Fibroblast of lung (primary cell): ENCODE measurements around the gene SMIM5. TPM values are rescaled to one million over a fixed set of nuclear protein-coding genes. Genes with fewer than 3 reads are reported as not detected.
A peak's percentile ranks its signal among the peaks of the same experiment; 100 is the strongest.

Experiments
- DNase-seq, 2 donors: peaks; one replicate each; pipeline versions ENCODE4 v3.0.0 to v3.0.0-alpha.2; 2010; ENCODE audit warnings: low read depth in 2 of 2
- H2AFZ ChIP-seq: 2 replicates; pipeline ENCODE4 v1.5.1; 2012; ENCODE audit warnings: low read length, control low read depth, inconsistent platforms
- H3K27ac ChIP-seq: 2 replicates; pipeline ENCODE4 v1.5.1; 2011; ENCODE audit warnings: low read length, control low read depth; ENCODE audit not compliant: insufficient read depth
- H3K27me3 ChIP-seq: 2 replicates; pipeline ENCODE4 v1.5.1; 2011; ENCODE audit warnings: mild to moderate bottlenecking, low read length; ENCODE audit not compliant: control insufficient read depth, insufficient read depth
- H3K36me3 ChIP-seq: 2 replicates; pipeline ENCODE4 v1.5.1; 2011; ENCODE audit warnings: low read length; ENCODE audit not compliant: control insufficient read depth, insufficient read depth
- H3K4me1 ChIP-seq: 2 replicates; pipeline ENCODE4 v1.5.1; 2011; ENCODE audit warnings: low read length; ENCODE audit not compliant: control insufficient read depth, insufficient read depth; ENCODE audit errors: extremely low read depth
- H3K4me2 ChIP-seq: 2 replicates; pipeline ENCODE4 v1.5.1; 2011; ENCODE audit warnings: low read length, control low read depth; ENCODE audit not compliant: insufficient read depth; ENCODE audit errors: extremely low read depth
- H3K4me3 ChIP-seq, 4 experiments: fragments of 200-600 bp in 1 of 4; sonication (generic) in 1 of 4; replicated peaks in 1 of 4; 2 replicates each; pipeline ENCODE4 v1.5.1; 2011 to 2016; ENCODE audit warnings: low read length in 4 of 4, low read depth in 3 of 4, mild to moderate bottlenecking in 3 of 4, control low read depth in 2 of 4, inconsistent platforms in 1 of 4, mixed read lengths in 1 of 4; ENCODE audit not compliant: insufficient read depth in 1 of 4; ENCODE audit errors: control extremely low read depth in 1 of 4
- H3K79me2 ChIP-seq: 2 replicates; pipeline ENCODE4 v1.5.1; 2012; ENCODE audit warnings: mild to moderate bottlenecking, low read length, inconsistent platforms; ENCODE audit not compliant: control insufficient read depth, insufficient read depth
- H3K9ac ChIP-seq: 2 replicates; pipeline ENCODE4 v1.5.1; 2011; ENCODE audit warnings: mild to moderate bottlenecking, low read length, control low read depth; ENCODE audit not compliant: insufficient read depth
- H3K9me3 ChIP-seq: 2 replicates; pipeline ENCODE4 v1.5.1; 2012; ENCODE audit warnings: low read depth, low read length; ENCODE audit not compliant: control insufficient read depth, insufficient read depth
- H4K20me1 ChIP-seq: 2 replicates; pipeline ENCODE4 v1.5.1; 2011; ENCODE audit warnings: low read length; ENCODE audit not compliant: control insufficient read depth, insufficient read depth; ENCODE audit errors: extremely low read depth
- EZH2 ChIP-seq: IDR thresholded peaks from 2 replicates; pipeline ENCODE4 v1.5.1; 2012; ENCODE audit warnings: low read length, control low read depth, mild to moderate bottlenecking; ENCODE audit errors: missing control alignments
- polyA plus RNA-seq, 2 donors: library from polyadenylated mRNA; depleted of rRNA in 1 of 2; stranded (reverse) in 1 of 2; unstranded in 1 of 2; fragments of >200 nt; gene quantifications; 2 replicates each; pipeline ENCODE4 v1.2.1, GENCODE V29; 2011 to 2012; ENCODE audit warnings: missing spikeins in 1 of 2
- total RNA-seq: library from RNA; depleted of rRNA; stranded (reverse); fragments of >200 nt; gene quantifications from 2 replicates; pipeline ENCODE4 v1.2.1, GENCODE V29; 2014
- TF ChIP-seq, protein P1 (sequence below), 2 donors: IDR thresholded peaks in 1 of 2; conservative IDR thresholded peaks in 1 of 2; 1 replicate in 1 of 2; 2 replicates in 1 of 2; pipeline ENCODE4 v1.5.1; 2011 to 2012; ENCODE audit warnings: low read length in 2 of 2, control low read depth in 1 of 2, inconsistent platforms in 1 of 2, low read depth in 1 of 2, mild to moderate bottlenecking in 1 of 2

Gene SMIM5
- total and polyA plus RNA-seq, 2 donors (not counting 1 experiment from before 2014, with no cell fraction given): 0.05 to 0.17 TPM

- Histone ChIP-seq H3K4me1 (peaks cover 14% of the 10 kb centered on the region), H3K9ac (peak overlapping the region; percentile 20), H3K27me3 (no peaks in the 10 kb centered on the region), H4K20me1 (no peaks in the 10 kb centered on the region), H3K4me3 (no peak overlapping the region), H3K36me3 (no peaks in the 10 kb centered on the region), H2AFZ (peak overlapping the region; percentile 1), H3K27ac (peak overlapping the region; percentile 73), H3K79me2 (no peaks in the 10 kb centered on the region), H3K4me2 (peak overlapping the region; percentile 40), H3K9me3 (no peaks in the 10 kb centered on the region)
- DNase-seq: peak; percentile 85 to 87
- no peak for TF ChIP-seq EZH2
- TF ChIP-seq, protein P1, sequence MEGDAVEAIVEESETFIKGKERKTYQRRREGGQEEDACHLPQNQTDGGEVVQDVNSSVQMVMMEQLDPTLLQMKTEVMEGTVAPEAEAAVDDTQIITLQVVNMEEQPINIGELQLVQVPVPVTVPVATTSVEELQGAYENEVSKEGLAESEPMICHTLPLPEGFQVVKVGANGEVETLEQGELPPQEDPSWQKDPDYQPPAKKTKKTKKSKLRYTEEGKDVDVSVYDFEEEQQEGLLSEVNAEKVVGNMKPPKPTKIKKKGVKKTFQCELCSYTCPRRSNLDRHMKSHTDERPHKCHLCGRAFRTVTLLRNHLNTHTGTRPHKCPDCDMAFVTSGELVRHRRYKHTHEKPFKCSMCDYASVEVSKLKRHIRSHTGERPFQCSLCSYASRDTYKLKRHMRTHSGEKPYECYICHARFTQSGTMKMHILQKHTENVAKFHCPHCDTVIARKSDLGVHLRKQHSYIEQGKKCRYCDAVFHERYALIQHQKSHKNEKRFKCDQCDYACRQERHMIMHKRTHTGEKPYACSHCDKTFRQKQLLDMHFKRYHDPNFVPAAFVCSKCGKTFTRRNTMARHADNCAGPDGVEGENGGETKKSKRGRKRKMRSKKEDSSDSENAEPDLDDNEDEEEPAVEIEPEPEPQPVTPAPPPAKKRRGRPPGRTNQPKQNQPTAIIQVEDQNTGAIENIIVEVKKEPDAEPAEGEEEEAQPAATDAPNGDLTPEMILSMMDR (conservative IDR thresholded peaks at IDR 0.05 in 1 of 2, IDR thresholded peaks at IDR 0.05 in 1 of 2; ENCODE audit: low read depth in 1 of 2, low read length in 2 of 2): peak; percentile 58 to 74
Observed at GRCh38 chr17:75633486-75634375, 497 bp downstream of the SMIM5 start.

- Histone ChIP-seq H3K27ac (peak overlapping the region; percentile 73), H3K4me2 (peak overlapping the region; percentile 40), H2AFZ (no peak overlapping the region), H3K4me3 (no peak overlapping the region), H3K9ac (no peak overlapping the region), H3K79me2 (no peaks in the 10 kb centered on the region), H3K9me3 (no peaks in the 10 kb centered on the region), H3K36me3 (no peaks in the 10 kb centered on the region), H3K27me3 (no peaks in the 10 kb centered on the region), H4K20me1 (no peaks in the 10 kb centered on the region), H3K4me1 (peaks cover 14% of the 10 kb centered on the region)
- no peak for TF ChIP-seq EZH2
- TF ChIP-seq, protein P1 (conservative IDR thresholded peaks at IDR 0.05 in 1 of 2, IDR thresholded peaks at IDR 0.05 in 1 of 2; ENCODE audit: low read depth in 1 of 2, low read length in 2 of 2): no peak
- DNase-seq: no peak
Observed at GRCh38 chr17:75634376-75634740, 1.1 kb downstream of the SMIM5 start.

GRCh38 chr17:75634754-75635609 is 1.7 kb downstream of the SMIM5 start:
- TF ChIP-seq, protein P1 (conservative IDR thresholded peaks at IDR 0.05 in 1 of 2, IDR thresholded peaks at IDR 0.05 in 1 of 2; ENCODE audit: low read depth in 1 of 2, low read length in 2 of 2): no peak
- TF ChIP-seq EZH2: no peak
- Histone ChIP-seq H3K9me3 (no peaks in the 10 kb centered on the region), H3K9ac (peak overlapping the region; percentile 2), H3K4me2 (no peak overlapping the region), H3K36me3 (no peaks in the 10 kb centered on the region), H3K4me3 (no peak overlapping the region), H3K4me1 (peaks cover 14% of the 10 kb centered on the region), H4K20me1 (no peaks in the 10 kb centered on the region), H3K79me2 (no peaks in the 10 kb centered on the region), H2AFZ (no peak overlapping the region), H3K27ac (no peak overlapping the region), H3K27me3 (no peaks in the 10 kb centered on the region)
- no peak for DNase-seq
